Mesenchymal stem cell (in vitro differentiated cells and primary cell): ENCODE data around the gene EEA1.

Experiments
- DNase-seq: peaks from one replicate; pipeline ENCODE4 v3.0.0-alpha.2; 2013
- H2AFZ ChIP-seq: one replicate; pipeline ENCODE4 v1.6.1; 2013; ENCODE audit warnings: low read depth, mild to moderate bottlenecking, control low read depth, inconsistent platforms, low read length, moderate library complexity
- H2AK5ac ChIP-seq: 2 replicates; pipeline ENCODE4 v1.6.1; 2013; ENCODE audit warnings: low read length, moderate library complexity, mild to moderate bottlenecking, inconsistent platforms; ENCODE audit not compliant: severe bottlenecking
- H2BK120ac ChIP-seq: one replicate; pipeline ENCODE4 v1.6.1; 2013; ENCODE audit warnings: low read depth, mild to moderate bottlenecking, inconsistent platforms, low read length, moderate library complexity
- H2BK12ac ChIP-seq, 2 experiments: one replicate each; pipeline ENCODE4 v1.6.1; 2013; ENCODE audit warnings: inconsistent platforms in 2 of 2, low read length in 2 of 2, mild to moderate bottlenecking in 2 of 2, moderate library complexity in 2 of 2, control low read depth in 1 of 2
- H2BK15ac ChIP-seq: one replicate; pipeline ENCODE4 v1.6.1; 2013; ENCODE audit warnings: mild to moderate bottlenecking, low read depth, inconsistent platforms; ENCODE audit not compliant: poor library complexity, severe bottlenecking
- H2BK5ac ChIP-seq: 2 replicates; pipeline ENCODE4 v1.6.1; 2013; ENCODE audit warnings: low read depth, mild to moderate bottlenecking, low read length, control low read depth, inconsistent platforms; ENCODE audit not compliant: poor library complexity, severe bottlenecking
- H3K14ac ChIP-seq, 2 experiments: one replicate each; pipeline ENCODE4 v1.6.1; 2013; ENCODE audit warnings: inconsistent platforms in 2 of 2, low read length in 2 of 2, control low read depth in 1 of 2, mild to moderate bottlenecking in 1 of 2, moderate library complexity in 1 of 2
- H3K18ac ChIP-seq, 2 experiments: one replicate each; pipeline ENCODE4 v1.6.1; 2013; ENCODE audit warnings: inconsistent platforms in 2 of 2, low read length in 2 of 2, control low read depth in 1 of 2, low read depth in 1 of 2, mild to moderate bottlenecking in 1 of 2
- H3K23ac ChIP-seq, 2 experiments: one replicate each; pipeline ENCODE4 v1.6.1; 2013; ENCODE audit warnings: inconsistent platforms in 2 of 2, low read length in 2 of 2, mild to moderate bottlenecking in 2 of 2, moderate library complexity in 2 of 2, control low read depth in 1 of 2
- H3K27ac ChIP-seq: 2 replicates; pipeline ENCODE4 v1.5.1; 2013; ENCODE audit warnings: mild to moderate bottlenecking, moderate library complexity, low read length, control low read depth, inconsistent platforms; ENCODE audit not compliant: poor library complexity, severe bottlenecking
- H3K27me3 ChIP-seq, 2 experiments: 2 replicates each; pipeline versions ENCODE4 v1.6.1 to v1.7.0; 2013; ENCODE audit warnings: low read length in 2 of 2, mild to moderate bottlenecking in 2 of 2, moderate library complexity in 2 of 2, control low read depth in 1 of 2, inconsistent platforms in 1 of 2; ENCODE audit not compliant: control insufficient read depth in 1 of 2, insufficient read depth in 1 of 2
- H3K36me3 ChIP-seq, 2 experiments: 2 replicates each; pipeline versions ENCODE4 v1.6.1 to v1.7.0; 2013; ENCODE audit warnings: low read length in 2 of 2, control low read depth in 1 of 2, inconsistent platforms in 1 of 2, low read depth in 1 of 2, mild to moderate bottlenecking in 1 of 2; ENCODE audit not compliant: insufficient read depth in 2 of 2, control insufficient read depth in 1 of 2
- H3K4ac ChIP-seq, 2 experiments: one replicate each; pipeline ENCODE4 v1.6.1; 2013; ENCODE audit warnings: inconsistent platforms in 2 of 2, low read length in 2 of 2, mild to moderate bottlenecking in 2 of 2, moderate library complexity in 2 of 2, control low read depth in 1 of 2, low read depth in 1 of 2
- H3K4me1 ChIP-seq: 2 replicates; pipeline ENCODE4 v1.6.1; 2013; ENCODE audit warnings: low read depth, low read length, control low read depth; ENCODE audit not compliant: control insufficient read depth, insufficient read depth
- H3K4me2 ChIP-seq: 2 replicates; pipeline ENCODE4 v1.6.1; 2013; ENCODE audit warnings: low read length, mild to moderate bottlenecking, inconsistent platforms; ENCODE audit not compliant: poor library complexity, severe bottlenecking
- H3K4me3 ChIP-seq, 2 experiments: 2 replicates each; pipeline versions ENCODE4 v1.5.1 to v1.7.0; 2013; ENCODE audit warnings: low read length in 2 of 2, mild to moderate bottlenecking in 2 of 2, control low read depth in 1 of 2, low read depth in 1 of 2; ENCODE audit not compliant: insufficient read depth in 1 of 2
- H3K79me1 ChIP-seq: replicated peaks from 2 replicates; pipeline ENCODE4 v1.6.1; 2013; ENCODE audit warnings: mild to moderate bottlenecking, control low read depth, low read length, inconsistent platforms; ENCODE audit not compliant: poor library complexity, severe bottlenecking
- H3K9ac ChIP-seq: 2 replicates; pipeline ENCODE4 v1.7.0; 2013; ENCODE audit warnings: mild to moderate bottlenecking, low read length, moderate library complexity
- H3K9me3 ChIP-seq: 2 replicates; pipeline ENCODE4 v1.7.0; 2013; ENCODE audit warnings: mild to moderate bottlenecking, low read length; ENCODE audit not compliant: control insufficient read depth
- H4K8ac ChIP-seq: one replicate; pipeline ENCODE4 v1.6.1; 2013; ENCODE audit warnings: inconsistent platforms, mild to moderate bottlenecking, low read length, moderate library complexity
- H4K91ac ChIP-seq: one replicate; pipeline ENCODE4 v1.6.1; 2013; ENCODE audit warnings: mild to moderate bottlenecking, low read length, inconsistent platforms
- WGBS: methylation state at CpG from one replicate; pipeline ENCODE4 v1.1.7; 2013; ENCODE audit warnings: mixed read lengths; 5-methylcytosine and 5-hydroxymethylcytosine counted together

The EEA1 gene

DNA sequence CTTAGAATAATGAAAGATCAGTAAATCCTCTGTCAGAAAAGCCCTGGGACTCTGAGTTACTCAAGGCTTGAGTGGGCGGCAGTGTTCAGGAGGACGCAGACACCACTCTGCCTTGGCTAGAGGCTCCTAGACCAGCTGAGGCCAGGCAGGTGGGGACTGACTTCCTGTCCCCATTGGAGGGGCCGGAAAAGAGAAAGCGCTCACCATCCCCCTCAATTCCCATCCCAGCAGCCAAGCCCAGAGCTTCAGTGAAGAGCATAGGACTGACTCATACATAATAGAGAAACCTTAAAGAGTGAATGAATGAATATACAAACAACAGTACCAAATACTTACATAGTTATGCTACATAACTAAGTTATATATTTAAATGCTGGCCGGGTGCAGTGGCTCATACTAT lies 164.3 kb downstream of the EEA1 start:
- H2BK12ac ChIP-seq: no peak overlapping the region
- H2BK5ac ChIP-seq: no peak overlapping the region
- H3K79me1 ChIP-seq: no peaks in the 10 kb centered on the region
- DNase-seq: peak; percentile 29
- no peak overlapping the region for H3K9ac ChIP-seq
- H3K4me2 ChIP-seq: no peak overlapping the region
- H2BK15ac ChIP-seq: no peak overlapping the region
- no peak overlapping the region for H3K23ac ChIP-seq
- no peak overlapping the region for H3K18ac ChIP-seq
- H2AK5ac ChIP-seq: no peak overlapping the region
- no peaks in the 10 kb centered on the region for H3K36me3 ChIP-seq
- no peak overlapping the region for H3K4ac ChIP-seq
- no peak overlapping the region for H4K91ac ChIP-seq
- no peaks in the 10 kb centered on the region for H3K27me3 ChIP-seq
- H3K9me3 ChIP-seq: no peaks in the 10 kb centered on the region
- H2BK120ac ChIP-seq: no peak overlapping the region
- H3K4me1 ChIP-seq: peaks cover 2% of the 10 kb centered on the region
- H2AFZ ChIP-seq: no peak overlapping the region
- H3K14ac ChIP-seq: no peak overlapping the region
- no peak overlapping the region for H3K4me3 ChIP-seq
- no peak overlapping the region for H4K8ac ChIP-seq
- H3K27ac ChIP-seq: no peak overlapping the region
- 80% methylated on average over 4 of the region's 5 CpGs for WGBS

DNA sequence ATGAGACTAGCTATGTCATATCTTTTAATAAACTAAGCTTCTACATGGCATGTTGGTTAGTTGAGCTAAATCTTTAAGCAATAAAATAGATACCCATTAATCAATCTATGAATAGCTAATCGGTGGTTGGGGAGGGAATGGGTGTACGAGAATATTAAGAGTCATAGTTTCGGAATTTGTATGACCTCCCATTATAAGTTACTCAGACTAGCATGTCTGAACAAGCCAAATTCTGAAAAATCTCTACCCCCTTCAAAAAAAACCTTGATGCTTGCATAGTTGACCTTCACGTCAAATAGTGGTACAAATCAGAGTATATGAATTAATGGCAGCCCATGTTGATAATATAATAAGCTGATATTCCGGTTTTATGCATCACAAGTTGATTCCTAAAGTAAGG lies 166.3 kb downstream of the EEA1 start:
- no peak overlapping the region for H2BK5ac ChIP-seq
- no peaks in the 10 kb centered on the region for H3K9me3 ChIP-seq
- no peaks in the 10 kb centered on the region for H3K27me3 ChIP-seq
- H3K27ac ChIP-seq: no peak overlapping the region
- H2BK15ac ChIP-seq: no peak overlapping the region
- no peak overlapping the region for H2BK120ac ChIP-seq
- no peak overlapping the region for H4K8ac ChIP-seq
- no peak overlapping the region for H3K4me3 ChIP-seq
- no peaks in the 10 kb centered on the region for H3K79me1 ChIP-seq
- H3K18ac ChIP-seq: no peak overlapping the region
- no peak overlapping the region for H2BK12ac ChIP-seq
- DNase-seq: no peak
- H2AFZ ChIP-seq: no peak overlapping the region
- no peak overlapping the region for H4K91ac ChIP-seq
- H3K9ac ChIP-seq: no peak overlapping the region
- WGBS: 100% methylated on average over 1 of the region's 5 CpGs
- no peak overlapping the region for H3K4ac ChIP-seq
- H3K4me2 ChIP-seq: no peak overlapping the region
- no peak overlapping the region for H3K14ac ChIP-seq
- H2AK5ac ChIP-seq: no peak overlapping the region
- H3K4me1 ChIP-seq: peaks cover 2% of the 10 kb centered on the region
- H3K36me3 ChIP-seq: no peaks in the 10 kb centered on the region
- H3K23ac ChIP-seq: no peak overlapping the region

DNA sequence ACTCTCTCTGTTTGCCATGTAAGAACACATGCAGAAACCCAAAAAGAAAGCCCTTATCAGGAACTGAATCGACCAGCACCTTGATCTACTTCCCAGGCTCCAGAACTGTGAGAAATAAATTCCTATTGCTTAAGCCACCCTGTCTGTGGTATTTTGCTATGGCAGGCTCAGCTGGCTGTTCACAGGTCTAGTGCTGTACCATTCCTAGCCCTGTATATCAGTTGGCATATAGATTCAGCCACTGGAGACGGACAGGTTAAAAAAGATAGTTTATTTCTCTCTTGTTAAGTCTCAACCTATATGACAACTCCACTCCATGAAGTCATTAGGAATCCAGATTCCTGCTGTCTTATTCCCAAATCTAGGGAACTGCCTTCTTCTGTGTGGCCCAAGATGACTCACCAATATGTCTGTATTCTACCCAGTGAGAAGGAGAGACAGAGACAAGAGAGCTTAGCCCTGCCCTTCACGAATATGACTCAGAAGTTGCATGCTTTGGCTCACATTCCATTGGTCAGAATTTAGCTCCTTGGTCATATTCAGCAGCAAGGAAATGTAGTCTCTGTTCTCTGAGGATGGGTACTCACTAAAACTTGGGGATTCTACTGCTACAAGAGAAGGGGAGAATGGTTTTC lies 169.3 kb downstream of the EEA1 start:
- DNase-seq: peak; percentile 95
- H2BK120ac ChIP-seq: no peak overlapping the region
- peaks cover 1% of the 10 kb centered on the region for H3K4me1 ChIP-seq
- no peak overlapping the region for H2AFZ ChIP-seq
- no peak overlapping the region for H4K8ac ChIP-seq
- no peaks in the 10 kb centered on the region for H3K79me1 ChIP-seq
- no peak overlapping the region for H3K18ac ChIP-seq
- H2AK5ac ChIP-seq: no peak overlapping the region
- H3K27ac ChIP-seq: no peak overlapping the region
- H2BK12ac ChIP-seq: no peak overlapping the region
- no peak overlapping the region for H3K9ac ChIP-seq
- no peak overlapping the region for H2BK15ac ChIP-seq
- H3K36me3 ChIP-seq: no peaks in the 10 kb centered on the region
- H4K91ac ChIP-seq: no peak overlapping the region
- H3K27me3 ChIP-seq: no peaks in the 10 kb centered on the region
- 70% methylated on average over 3 of the region's 3 CpGs for WGBS
- no peak overlapping the region for H3K4me3 ChIP-seq
- H3K4me2 ChIP-seq: no peak overlapping the region
- no peak overlapping the region for H2BK5ac ChIP-seq
- no peak overlapping the region for H3K4ac ChIP-seq
- no peak overlapping the region for H3K14ac ChIP-seq
- H3K23ac ChIP-seq: no peak overlapping the region
- no peaks in the 10 kb centered on the region for H3K9me3 ChIP-seq

DNA sequence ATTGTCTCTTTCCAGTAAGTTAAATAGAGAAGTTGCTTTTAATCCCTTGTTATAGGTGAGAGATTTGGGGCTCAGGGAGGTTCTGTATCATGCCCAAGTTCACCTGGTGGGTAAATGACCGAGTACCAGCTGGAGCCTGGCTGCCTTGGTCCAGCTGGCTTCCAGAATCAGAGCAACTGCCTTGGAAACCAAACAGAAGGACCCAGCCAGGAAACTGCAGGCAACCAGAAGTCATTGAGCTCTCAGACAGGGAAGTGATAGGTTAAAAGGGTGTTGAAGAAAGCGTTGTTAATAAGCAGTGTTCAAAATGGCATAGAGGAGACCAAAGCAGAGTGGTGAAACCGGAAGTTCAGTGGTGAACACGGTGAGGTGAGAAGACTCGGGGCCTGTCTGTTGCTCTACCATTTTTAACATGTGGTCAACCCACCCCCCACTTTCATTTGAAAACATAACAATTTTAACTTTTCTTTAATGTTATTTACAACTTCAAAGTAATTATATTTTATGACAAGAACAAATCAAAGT lies 171.4 kb downstream of the EEA1 start:
- no peak overlapping the region for H3K18ac ChIP-seq
- no peak overlapping the region for H4K8ac ChIP-seq
- no peaks in the 10 kb centered on the region for H3K36me3 ChIP-seq
- H2BK12ac ChIP-seq: no peak overlapping the region
- no peak for DNase-seq
- H3K4ac ChIP-seq: no peak overlapping the region
- no peaks in the 10 kb centered on the region for H3K27me3 ChIP-seq
- H3K9me3 ChIP-seq: no peaks in the 10 kb centered on the region
- no peak overlapping the region for H2BK120ac ChIP-seq
- no peak overlapping the region for H2AFZ ChIP-seq
- H3K23ac ChIP-seq: no peak overlapping the region
- H3K14ac ChIP-seq: no peak overlapping the region
- no peak overlapping the region for H3K4me2 ChIP-seq
- no peaks in the 10 kb centered on the region for H3K4me1 ChIP-seq
- no peak overlapping the region for H2AK5ac ChIP-seq
- H3K9ac ChIP-seq: no peak overlapping the region
- no peak overlapping the region for H3K4me3 ChIP-seq
- no peak overlapping the region for H2BK5ac ChIP-seq
- WGBS: 94% methylated on average over 4 of the region's 5 CpGs
- no peak overlapping the region for H4K91ac ChIP-seq
- no peaks in the 10 kb centered on the region for H3K79me1 ChIP-seq
- no peak overlapping the region for H3K27ac ChIP-seq
- H2BK15ac ChIP-seq: no peak overlapping the region
